Stimulated activated CD4-positive, alpha-beta T cell treated with anti-CD3 and anti-CD28 coated beads, Interleukin-15, amount 100 ng/mL, for 1 hour (primary cell): ENCODE data around the gene CRB2.

Source experiments
- DNase-seq, 2 donors: peaks; one replicate each; pipeline ENCODE4 v3.0.0-alpha.2; 2020; ENCODE audit warnings: low read depth in 1 of 2, low spot score in 1 of 2

Gene CRB2

GRCh38 chr9:123362856-123363255 is 6.9 kb downstream of the CRB2 start:
- no peak for DNase-seq

GRCh38 chr9:123364241-123364824 is 8.3 kb downstream of the CRB2 start:
- no peak for DNase-seq

- DNase-seq: no peak
Observed at GRCh38 chr9:123365287-123365880, 9.4 kb downstream of the CRB2 start.

GRCh38 chr9:123365881-123366528 is 10.0 kb downstream of the CRB2 start:
- no peak for DNase-seq

- no peak for DNase-seq
Observed at GRCh38 chr9:123368023-123368422, 12.0 kb downstream of the CRB2 start.

- DNase-seq: no peak
Observed at GRCh38 chr9:123368536-123369153, 12.6 kb downstream of the CRB2 start.

GRCh38 chr9:123369296-123369695 is 13.3 kb downstream of the CRB2 start:
- no peak for DNase-seq

- DNase-seq: no peak
Observed at GRCh38 chr9:123370108-123370507, 14.1 kb downstream of the CRB2 start.

GRCh38 chr9:123370526-123371227 is 14.7 kb downstream of the CRB2 start:
- no peak for DNase-seq

GRCh38 chr9:123371228-123371584 is 15.2 kb downstream of the CRB2 start:
- DNase-seq: no peak

GRCh38 chr9:123371805-123372590 is 16.0 kb downstream of the CRB2 start:
- DNase-seq: no peak

- no peak for DNase-seq
Observed at GRCh38 chr9:123372766-123373446, 16.9 kb downstream of the CRB2 start.

- no peak for DNase-seq
Observed at GRCh38 chr9:123373447-123373923, 17.5 kb downstream of the CRB2 start.

GRCh38 chr9:123373946-123374345 is 17.9 kb downstream of the CRB2 start:
- DNase-seq: no peak

GRCh38 chr9:123375469-123376132 is 19.6 kb downstream of the CRB2 start:
- DNase-seq: no peak

- DNase-seq: no peak
Observed at GRCh38 chr9:123376218-123377071, 20.4 kb downstream of the CRB2 start.

GRCh38 chr9:123377211-123377971 is 21.4 kb downstream of the CRB2 start:
- no peak for DNase-seq

GRCh38 chr9:123378025-123378424 is 22.0 kb downstream of the CRB2 start:
- DNase-seq: no peak
